ENCODE data around the gene SF3B6.
"Not testable (repeated sequence)": the region's sequence is repeated elsewhere in the genome, so short reads cannot be mapped to it uniquely, and the experiment has no call there.

Gene SF3B6, protein sequence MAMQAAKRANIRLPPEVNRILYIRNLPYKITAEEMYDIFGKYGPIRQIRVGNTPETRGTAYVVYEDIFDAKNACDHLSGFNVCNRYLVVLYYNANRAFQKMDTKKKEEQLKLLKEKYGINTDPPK

GRCh38 chr2:24075915-24076848 lies at the start of gene SF3B6:
TSS of gene SF3B6 (minus strand) at chr2:24076326. CDS start at chr2:24076229, 97 bp downstream.
- peak; percentile 98 to 99 for DNase-seq

DNA sequence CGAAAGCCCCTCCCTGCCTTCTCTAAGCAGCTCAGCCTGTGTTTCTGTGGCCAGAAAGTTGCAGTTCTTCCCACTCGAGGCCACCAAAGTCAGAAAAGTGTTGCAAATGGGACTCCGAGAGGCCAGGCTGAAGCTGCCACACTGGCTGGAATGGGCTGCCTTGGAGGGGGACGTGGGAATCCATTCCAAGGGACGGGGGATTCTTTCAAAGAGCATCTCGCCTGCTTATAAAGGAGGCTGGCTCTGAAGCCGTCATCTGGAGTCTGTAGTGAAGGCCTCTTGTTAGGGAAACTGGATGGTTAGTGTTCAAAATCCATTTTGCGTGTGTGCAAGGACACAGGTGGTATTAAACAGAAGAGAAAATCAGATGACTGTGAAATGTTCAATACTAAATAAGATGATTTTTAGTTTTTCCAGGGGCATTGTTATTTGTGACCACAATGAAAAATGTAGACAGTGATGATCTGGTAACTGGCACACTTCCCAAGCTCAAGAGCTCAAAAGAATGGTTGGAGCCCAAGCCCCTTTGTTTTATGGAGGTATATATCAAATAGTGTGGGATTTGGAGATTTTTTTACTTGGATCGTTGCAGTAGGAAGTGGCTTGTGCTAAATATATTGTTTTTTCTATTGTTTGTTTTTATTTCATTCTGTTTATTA lies 47.9 kb upstream of the SF3B6 start:
- no peak for DNase-seq

DNA sequence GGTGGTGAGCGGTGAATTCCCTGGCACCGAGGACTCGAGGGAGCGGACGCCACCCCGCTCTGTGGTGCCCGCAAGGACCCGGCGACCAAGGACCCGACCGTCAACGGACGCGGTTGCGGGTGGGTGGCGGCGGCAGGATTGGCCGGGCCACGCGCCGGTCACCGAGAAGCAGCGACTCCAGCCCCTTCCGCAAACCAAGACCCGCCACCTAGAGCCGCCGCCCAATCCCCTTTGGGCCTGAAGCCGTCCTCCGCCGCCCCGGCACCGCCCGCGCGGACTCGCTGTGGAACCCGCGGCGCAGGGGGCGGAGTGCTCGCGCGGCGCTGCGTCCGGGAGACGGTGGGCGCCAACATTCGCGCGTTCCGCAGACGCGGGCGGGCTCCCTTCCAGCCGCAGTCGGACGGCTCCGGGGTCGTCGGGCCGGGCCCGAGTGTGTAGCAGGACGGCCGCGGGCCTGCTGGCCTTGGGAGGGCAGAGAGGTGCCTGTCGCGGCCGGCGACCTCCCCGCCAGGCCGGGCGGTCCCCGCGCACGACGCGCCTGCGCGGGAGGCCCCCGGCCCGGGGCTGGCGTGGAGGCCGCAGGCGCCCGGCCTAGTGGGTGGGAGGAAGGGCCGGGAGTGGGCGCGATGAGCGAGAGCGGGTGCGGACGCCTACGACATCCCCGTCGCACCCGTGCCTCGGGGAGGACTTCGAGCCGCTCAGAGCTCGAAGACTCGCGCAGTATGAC lies 47.2 kb upstream of the SF3B6 start, which contains the start of the genes FAM228B and PFN4:
Gene FAM228B (plus strand): TSS at position 275 of the 727 bp plus-strand sequence. CDS start 893 bp downstream, outside the sequence.
Gene PFN4 (minus strand): TSS at position 140 of the 727 bp plus-strand sequence. CDS start 799 bp downstream, outside the sequence.
- DNase-seq: peak; percentile 71 to 77

- peak in 1 of 2 experiments; percentile 4 for DNase-seq
These were observed 46.5 kb upstream of the SF3B6 start for GRCh38 chr2:24122366-24123194.

- DNase-seq: no peak
These were observed 45.3 kb upstream of the SF3B6 start for GRCh38 chr2:24121469-24121868.

DNA sequence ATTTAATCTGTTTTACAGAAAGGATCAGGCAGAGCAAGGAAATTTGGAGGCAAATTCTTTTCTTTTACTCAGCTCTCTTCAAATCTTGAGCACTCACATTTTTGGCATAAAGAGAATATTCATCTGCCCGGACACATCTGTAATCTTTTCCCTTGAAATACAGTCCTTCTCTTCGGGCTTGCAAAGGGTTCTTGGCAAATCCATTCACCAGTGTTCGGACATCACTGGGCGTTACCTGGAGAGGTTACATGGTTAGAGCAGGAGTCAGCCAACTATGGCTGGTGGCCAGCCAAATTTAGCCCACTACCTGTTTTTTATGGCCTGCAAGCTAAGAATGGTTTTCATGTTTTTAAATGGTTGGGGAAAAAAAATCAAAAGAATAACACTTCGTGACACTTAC lies 44.9 kb upstream of the SF3B6 start:
- DNase-seq: no peak

DNA sequence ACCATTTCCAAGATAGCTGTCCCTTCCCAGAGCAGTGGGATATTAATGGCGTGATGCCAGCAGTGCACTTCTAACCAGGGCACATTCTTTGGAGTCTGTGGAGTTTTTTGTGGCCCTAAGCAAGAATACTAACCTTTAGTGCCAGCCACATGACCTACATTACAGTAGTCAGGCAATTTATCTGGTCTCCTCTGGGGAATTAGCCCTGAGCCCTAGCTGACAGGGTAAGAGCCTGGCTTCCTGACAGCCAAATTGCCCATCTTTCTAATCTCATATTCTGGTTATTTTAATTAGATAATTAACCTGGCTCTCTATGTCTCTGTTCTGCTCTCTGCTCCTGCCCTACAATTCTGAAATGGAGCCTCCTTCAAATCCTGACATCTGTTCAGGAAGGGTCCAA lies 41.8 kb upstream of the SF3B6 start:
- no peak for DNase-seq

- DNase-seq: no peak
These were observed 38.9 kb upstream of the SF3B6 start for GRCh38 chr2:24115057-24115456.

GRCh38 chr2:24111407-24111901 lies 35.3 kb upstream of the SF3B6 start:
- no peak for DNase-seq

DNA sequence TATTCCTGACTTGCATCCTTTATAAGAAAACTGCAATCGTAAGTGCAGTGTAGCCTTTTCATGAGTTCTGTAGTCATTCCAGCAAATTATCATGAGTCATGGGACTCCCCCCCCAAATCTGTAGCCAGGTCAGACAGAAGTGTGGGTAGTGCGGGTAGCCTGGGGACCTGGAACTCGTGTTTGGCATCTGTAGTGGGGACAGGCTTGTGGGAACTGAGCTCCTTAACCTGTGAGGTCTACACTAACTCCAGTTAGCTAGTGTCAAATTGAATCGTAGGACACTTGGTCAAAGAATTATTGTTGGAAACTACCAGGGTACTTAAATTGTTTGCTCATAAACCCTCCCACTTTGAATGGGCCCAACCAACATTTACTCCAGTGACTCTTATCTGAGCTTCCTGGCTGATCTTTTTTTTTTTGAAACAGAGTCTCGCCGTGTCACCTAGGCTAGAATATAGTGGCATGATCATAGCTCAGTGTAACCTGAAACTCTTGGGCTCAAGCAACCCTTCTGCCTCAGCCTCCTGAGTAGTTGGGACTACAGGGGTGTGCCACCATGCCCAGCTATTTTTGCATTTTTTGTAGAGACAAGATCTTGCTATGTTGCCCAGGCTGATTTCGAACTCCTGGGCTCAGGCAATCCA lies 34.7 kb upstream of the SF3B6 start:
- DNase-seq: no peak

GRCh38 chr2:24109431-24109830 lies 33.3 kb upstream of the SF3B6 start:
- DNase-seq: not testable (repeated sequence)

GRCh38 chr2:24107336-24107735 lies 31.2 kb upstream of the SF3B6 start:
- no peak for DNase-seq

DNA sequence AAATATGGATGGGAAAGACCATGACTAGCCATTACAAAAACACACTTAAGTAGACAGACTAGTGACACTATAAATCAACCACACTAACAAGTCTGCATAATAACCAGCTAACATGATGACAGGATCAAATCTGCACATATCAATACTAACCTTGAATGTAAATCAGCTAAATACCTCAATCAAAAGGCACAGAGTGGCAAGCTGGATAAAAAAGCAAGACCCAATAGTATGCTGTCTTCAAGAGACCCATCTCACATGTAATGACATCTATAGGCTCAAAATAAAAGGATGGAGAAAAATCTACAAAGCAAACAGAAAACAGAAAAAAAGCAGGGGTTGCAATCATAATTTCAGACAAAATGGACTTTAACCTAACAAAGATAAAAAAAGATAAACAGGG lies 30.7 kb upstream of the SF3B6 start:
- no peak for DNase-seq

DNA sequence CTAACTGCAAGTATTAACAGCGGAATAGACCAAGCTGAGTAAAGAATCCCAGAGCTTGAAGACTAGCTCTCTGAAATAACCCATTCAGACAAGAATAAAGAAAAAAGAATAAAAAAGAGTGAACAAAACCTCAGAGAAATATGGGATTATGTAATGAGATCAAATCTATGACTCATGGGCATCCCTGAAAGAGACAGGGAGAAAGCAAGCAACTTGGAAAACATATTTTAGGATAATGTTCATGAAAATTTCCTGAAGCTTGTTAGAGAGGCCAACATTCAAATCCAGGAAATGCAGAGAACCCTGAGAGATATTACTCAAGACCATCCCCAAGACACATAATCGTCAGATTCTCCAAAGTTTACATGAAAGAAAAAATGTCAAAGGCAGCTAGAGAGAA lies 29.7 kb upstream of the SF3B6 start:
- no peak for DNase-seq

GRCh38 chr2:24104906-24105305 lies 28.8 kb upstream of the SF3B6 start:
- no peak for DNase-seq

DNA sequence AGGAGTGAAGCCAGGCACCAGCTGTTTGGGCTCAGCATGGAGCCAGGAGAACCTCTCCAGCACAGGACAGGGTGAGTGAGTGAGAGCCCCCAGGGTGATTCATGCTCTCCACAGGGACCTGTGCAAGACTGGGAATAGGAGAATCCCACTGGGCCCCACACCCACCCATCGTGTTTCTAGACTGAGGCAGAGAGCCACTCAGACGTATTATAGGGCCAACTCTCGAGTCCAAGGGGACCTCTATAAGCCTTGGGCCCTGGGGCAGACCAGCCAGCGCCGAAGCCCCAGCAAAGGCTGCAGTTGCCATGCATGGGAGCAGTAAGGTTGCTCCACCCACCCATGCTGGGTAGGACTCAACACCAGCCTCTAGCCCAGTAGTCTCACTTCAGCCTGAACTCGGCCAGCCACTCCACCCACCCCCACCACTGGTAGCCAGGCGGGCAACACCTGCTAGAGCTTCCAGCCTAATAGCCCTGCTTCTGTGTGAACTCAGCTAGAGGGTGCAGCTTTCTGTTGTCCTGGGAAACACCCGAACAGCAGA lies 28.1 kb upstream of the SF3B6 start:
- no peak for DNase-seq

DNA sequence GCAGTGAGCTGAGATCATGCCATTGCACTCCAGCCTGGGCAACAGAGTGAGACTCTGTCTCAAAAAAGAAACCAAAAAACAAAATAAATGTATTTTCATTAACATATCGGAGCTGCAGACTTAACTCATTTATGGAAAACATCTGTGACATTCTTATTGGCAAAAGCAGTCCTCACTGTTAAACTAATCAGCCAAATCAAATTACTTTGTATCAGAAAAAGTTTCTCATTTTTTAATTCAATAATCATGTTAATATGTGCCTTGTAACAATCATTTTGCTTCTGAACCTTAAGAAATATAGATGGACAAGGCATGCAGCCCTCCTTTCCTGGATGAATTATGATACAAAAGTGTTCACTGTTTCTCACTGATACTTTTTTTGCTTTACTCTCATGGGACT lies 26.6 kb upstream of the SF3B6 start:
- DNase-seq: no peak

GRCh38 chr2:24101992-24102391 lies 25.9 kb upstream of the SF3B6 start:
- DNase-seq: no peak

DNA sequence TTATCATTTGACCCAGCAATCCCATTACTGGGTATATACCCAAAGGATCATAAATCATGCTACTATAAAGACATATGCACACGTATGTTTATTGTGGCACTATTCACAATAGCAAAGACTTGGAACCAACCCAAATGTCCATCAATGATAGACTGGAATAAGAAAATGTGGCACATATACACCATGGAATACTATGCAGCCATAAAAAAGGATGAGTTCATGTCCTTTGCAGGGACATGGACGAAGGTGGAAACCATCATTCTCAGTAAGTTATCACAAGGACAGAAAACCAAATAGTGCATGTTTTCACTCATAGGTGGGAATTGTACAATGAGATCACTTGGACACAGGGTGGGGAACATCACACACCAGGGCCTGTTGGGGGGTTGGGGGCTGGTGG lies 24.6 kb upstream of the SF3B6 start:
- not testable (repeated sequence) for DNase-seq

DNA sequence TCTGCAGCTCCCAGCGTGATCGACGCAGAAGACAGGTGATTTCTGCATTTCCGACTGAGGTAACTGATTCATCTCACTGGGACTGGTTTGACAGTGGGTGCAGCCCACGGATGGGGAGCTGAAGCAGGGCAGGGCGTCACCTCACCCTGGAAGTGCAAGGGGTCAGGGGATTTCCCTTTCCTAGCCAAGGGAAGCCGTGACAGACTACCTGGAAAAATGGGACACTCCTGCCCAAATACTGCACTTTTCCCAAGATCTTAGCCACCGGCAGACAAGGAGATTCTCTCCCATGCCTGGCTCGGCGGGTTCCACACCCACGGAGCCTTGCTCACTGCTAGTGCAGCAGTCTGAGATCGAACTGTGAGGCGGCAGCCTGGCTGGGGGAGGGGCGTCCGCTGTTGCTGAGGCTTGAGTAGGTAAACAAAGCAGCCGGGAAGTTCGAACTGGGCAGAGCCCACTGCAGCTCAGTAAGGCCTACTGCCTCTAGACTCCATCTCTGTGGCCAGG lies 19.1 kb upstream of the SF3B6 start:
- not testable (repeated sequence) for DNase-seq

GRCh38 chr2:24093270-24093669 lies 17.1 kb upstream of the SF3B6 start:
- not testable (repeated sequence) for DNase-seq
